ENCODE data around the gene RYK. TPM values are rescaled to one million over a fixed set of nuclear protein-coding genes. Genes with fewer than 3 reads are reported as not detected.
A peak's percentile ranks its signal among the peaks of the same experiment; 100 is the strongest.

RYK gene
- polyA plus RNA-seq, 1 of the 3 experiments (the other 2 are of a cell fraction) = 25.9 TPM

DNA sequence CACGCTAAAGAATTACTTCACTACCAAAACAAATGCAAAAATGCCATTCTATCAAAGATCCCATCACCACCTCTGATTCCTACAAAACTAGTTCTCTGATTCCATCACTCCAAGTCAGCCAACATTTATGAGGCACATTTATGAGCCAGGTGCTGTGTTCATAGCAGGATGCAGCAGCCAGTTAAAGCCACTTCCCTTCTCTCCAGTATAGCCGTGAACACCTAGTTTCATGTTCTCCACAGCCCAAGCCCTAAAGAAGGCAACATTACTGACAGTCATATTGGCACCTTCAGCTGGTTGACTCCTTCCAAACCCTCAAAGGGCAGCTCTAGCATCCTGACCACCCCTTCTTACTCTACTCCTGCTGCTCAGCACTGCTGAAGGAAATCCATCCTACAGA lies 36.4 kb downstream of the RYK start:
- no peak overlapping the region for H3K4me2 ChIP-seq
- H3K9ac ChIP-seq = no peak overlapping the region
- no peak overlapping the region for H3K27ac ChIP-seq (ENCODE audit: low read depth in 2 of 2, low read length in 1 of 2)
- H3F3A ChIP-seq (replicated peaks; ENCODE audit: insufficient read depth) = peaks cover 12% of the 10 kb centered on the region
- no peaks in the 10 kb centered on the region for H3K9me3 ChIP-seq
- peaks cover 22% of the 10 kb centered on the region in 2 experiments for H3K36me3 ChIP-seq (replicated peaks in 1 of 2; ENCODE audit: control insufficient read depth in 1 of 2, insufficient read depth in 2 of 2, low read length in 1 of 2)
- no peaks in the 10 kb centered on the region for H3K27me3 ChIP-seq (ENCODE audit: insufficient read depth)
- no peak overlapping the region for H3K4me3 ChIP-seq (ENCODE audit: low read depth in 2 of 2, low read length in 1 of 2)
- ChIA-PET POLR2A (no interaction called here), CTCF (interaction anchor here (0.8 to 8.1 kb wide), 7 partner anchors 10 to 303 kb away, joined by 3 to 152 read pairs (median 27); no protein-coding TSS in a partner anchor)
- H2AFZ ChIP-seq (ENCODE audit: low read depth) = no peak overlapping the region
- H3K79me2 ChIP-seq (ENCODE audit: insufficient read depth) = peaks cover 36% of the 10 kb centered on the region
- H3K9me2 ChIP-seq = no peaks in the 10 kb centered on the region
- TF ChIP-seq MXI1 (IDR thresholded peaks at IDR 0.05; ENCODE audit: low read depth, low read length) = no peak
- TF ChIP-seq MEF2A (IDR thresholded peaks at IDR 0.05; ENCODE audit: borderline replicate concordance, low read depth) = no peak
- no peaks in the 10 kb centered on the region; a peak in 1 of 4 replicates for H3K4me1 ChIP-seq (ENCODE audit: control insufficient read depth in 1 of 2, insufficient read depth in 2 of 2, low read depth in 1 of 2, low read length in 1 of 2)
- 98% methylated on average over 2 of the region's 2 CpGs for WGBS (ENCODE audit: low lambda C conversion rate)
- no peak for DNase-seq
- peaks cover 38% of the 10 kb centered on the region for H4K20me1 ChIP-seq (ENCODE audit: insufficient read depth)

DNA sequence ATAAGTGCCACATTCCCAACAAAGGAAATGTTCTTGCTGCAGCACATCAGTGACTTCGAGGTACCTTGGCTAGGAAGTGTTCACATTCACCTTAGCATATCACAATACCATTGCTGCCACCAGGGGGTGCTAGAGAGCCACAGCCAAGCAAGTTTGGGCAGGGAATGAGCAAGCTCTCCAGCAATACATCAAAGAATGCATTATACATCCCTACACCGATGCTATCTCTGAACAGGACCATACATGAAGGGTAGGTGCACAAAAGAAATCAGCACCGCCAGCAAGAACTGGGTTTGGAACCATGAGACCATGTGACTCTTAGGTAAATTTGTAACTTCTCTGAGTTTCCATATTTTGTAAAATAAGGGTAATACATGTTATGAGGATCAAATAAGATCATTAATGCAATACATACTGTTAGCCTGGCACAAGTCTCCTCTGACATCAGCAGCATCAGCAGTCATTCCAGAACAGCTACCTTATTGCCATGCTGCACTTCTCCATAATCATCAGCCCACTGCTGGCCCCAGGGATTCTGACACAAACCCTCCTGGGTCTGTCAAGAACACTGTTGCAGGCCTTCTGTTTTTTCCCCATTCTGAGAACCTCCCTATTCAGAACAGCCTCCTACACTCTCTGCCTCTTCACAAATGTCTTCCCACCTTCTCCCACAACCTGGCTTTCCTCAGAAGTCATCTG lies 37.5 kb downstream of the RYK start:
- TF ChIP-seq, protein P1, sequence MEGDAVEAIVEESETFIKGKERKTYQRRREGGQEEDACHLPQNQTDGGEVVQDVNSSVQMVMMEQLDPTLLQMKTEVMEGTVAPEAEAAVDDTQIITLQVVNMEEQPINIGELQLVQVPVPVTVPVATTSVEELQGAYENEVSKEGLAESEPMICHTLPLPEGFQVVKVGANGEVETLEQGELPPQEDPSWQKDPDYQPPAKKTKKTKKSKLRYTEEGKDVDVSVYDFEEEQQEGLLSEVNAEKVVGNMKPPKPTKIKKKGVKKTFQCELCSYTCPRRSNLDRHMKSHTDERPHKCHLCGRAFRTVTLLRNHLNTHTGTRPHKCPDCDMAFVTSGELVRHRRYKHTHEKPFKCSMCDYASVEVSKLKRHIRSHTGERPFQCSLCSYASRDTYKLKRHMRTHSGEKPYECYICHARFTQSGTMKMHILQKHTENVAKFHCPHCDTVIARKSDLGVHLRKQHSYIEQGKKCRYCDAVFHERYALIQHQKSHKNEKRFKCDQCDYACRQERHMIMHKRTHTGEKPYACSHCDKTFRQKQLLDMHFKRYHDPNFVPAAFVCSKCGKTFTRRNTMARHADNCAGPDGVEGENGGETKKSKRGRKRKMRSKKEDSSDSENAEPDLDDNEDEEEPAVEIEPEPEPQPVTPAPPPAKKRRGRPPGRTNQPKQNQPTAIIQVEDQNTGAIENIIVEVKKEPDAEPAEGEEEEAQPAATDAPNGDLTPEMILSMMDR (IDR thresholded peaks at IDR 0.05) = peak; percentile 98
- peak; percentile 85 for TF ChIP-seq RAD21 (IDR thresholded peaks at IDR 0.05; ENCODE audit: low read length)
- peak; percentile 86 for TF ChIP-seq SMC3 (IDR thresholded peaks at IDR 0.05; ENCODE audit: low read depth, low read length)
- TF ChIP-seq RCOR1 (IDR thresholded peaks at IDR 0.05; ENCODE audit: low read length) = no peak
- TF ChIP-seq NFIC (IDR thresholded peaks at IDR 0.05; ENCODE audit: borderline replicate concordance) = no peak
- no peak for TF ChIP-seq TEAD4 (IDR thresholded peaks at IDR 0.05; ENCODE audit: borderline replicate concordance, insufficient read depth)
- TF ChIP-seq NRF1 (IDR thresholded peaks at IDR 0.05; ENCODE audit: low read depth, low read length) = no peak
- TF ChIP-seq RFX5 (IDR thresholded peaks at IDR 0.05; ENCODE audit: low read length) = no peak
- no peak for TF ChIP-seq CHD2 (IDR thresholded peaks at IDR 0.05; ENCODE audit: low read length, partially characterized antibody)
- TF ChIP-seq, protein P2, sequence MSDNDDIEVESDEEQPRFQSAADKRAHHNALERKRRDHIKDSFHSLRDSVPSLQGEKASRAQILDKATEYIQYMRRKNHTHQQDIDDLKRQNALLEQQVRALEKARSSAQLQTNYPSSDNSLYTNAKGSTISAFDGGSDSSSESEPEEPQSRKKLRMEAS (IDR thresholded peaks at IDR 0.05; ENCODE audit: low read depth) = no peak
- TF ChIP-seq MXI1 (IDR thresholded peaks at IDR 0.05; ENCODE audit: low read depth, low read length) = peak; percentile 46; the same call in 1 of the 2 replicates
- CTCF ChIA-PET = interaction anchor here (0.6 to 8.1 kb wide), 68 partner anchors 11 to 1490 kb away, joined by 3 to 152 read pairs (median 5); partner anchors contain the start of gene RYK

More for the DNA sequence above, 37.5 kb downstream of the RYK start:
- Histone ChIP-seq H3K27ac (ENCODE audit: low read depth in 2 of 2, low read length in 1 of 2) (no peak overlapping the region), H3K9ac (no peak overlapping the region), H3K27me3 (ENCODE audit: insufficient read depth) (no peaks in the 10 kb centered on the region), H3K4me1 (ENCODE audit: control insufficient read depth in 1 of 2, insufficient read depth in 2 of 2, low read depth in 1 of 2, low read length in 1 of 2) (no peaks in the 10 kb centered on the region; a peak in 1 of 4 replicates), H3K79me2 (ENCODE audit: insufficient read depth) (peaks cover 30% of the 10 kb centered on the region), H3K9me3 (no peaks in the 10 kb centered on the region), H3K36me3 (replicated peaks in 1 of 2; ENCODE audit: control insufficient read depth in 1 of 2, insufficient read depth in 2 of 2, low read length in 1 of 2) (peaks cover 31 to 33% of the 10 kb centered on the region in 2 experiments), H3K9me2 (no peaks in the 10 kb centered on the region), H3K4me3 (ENCODE audit: low read depth in 2 of 2, low read length in 1 of 2) (no peak overlapping the region; a peak in 1 of 4 replicates), H3F3A (replicated peaks; ENCODE audit: insufficient read depth) (peaks cover 11% of the 10 kb centered on the region), H2AFZ (ENCODE audit: low read depth) (no peak overlapping the region), H3K4me2 (no peak overlapping the region), H4K20me1 (ENCODE audit: insufficient read depth) (peaks cover 27% of the 10 kb centered on the region)
- POLR2A ChIA-PET = no interaction called here
- WGBS (ENCODE audit: low lambda C conversion rate) = 27% methylated on average over 3 of the region's 3 CpGs
- peak; percentile 58 for DNase-seq
